ENCODE data around the gene ANKRD33B.

Gene ANKRD33B

GRCh38 chr5:10705747-10706146, 141.9 kb downstream of the ANKRD33B start:
- DNase-seq, result no peak

DNA sequence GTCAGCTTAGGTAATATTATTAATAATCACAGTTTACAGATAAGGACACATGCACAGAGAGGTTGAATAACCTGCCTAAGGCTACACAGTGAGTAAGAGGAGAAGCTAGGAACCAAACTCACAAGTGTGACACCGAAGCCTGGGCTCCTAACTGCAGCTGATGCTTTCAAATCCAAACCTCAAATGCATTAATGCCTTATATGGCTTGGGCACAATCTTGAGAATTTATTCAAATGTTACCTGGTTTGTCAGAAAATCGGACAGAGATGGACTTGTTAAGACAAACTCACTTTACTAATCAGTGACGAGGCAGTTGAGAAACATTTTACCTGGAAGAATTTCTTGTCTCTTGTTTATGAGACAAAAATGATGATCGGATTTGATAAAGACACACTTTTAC, 142.5 kb downstream of the ANKRD33B start:
- DNase-seq, result no peak
